NOMO-1 treated with DMSO at 0.1 percent for 48 hours (cell line): ENCODE data around the gene RHOJ.
A peak's percentile ranks its signal among the peaks of the same experiment; 100 is the strongest.
"Not testable (repeated sequence)": the region's sequence is repeated elsewhere in the genome, so short reads cannot be mapped to it uniquely, and the experiment has no call there.

Experiments used
- DNase-seq: peaks from one replicate; lab custom pipeline; 2025; ENCODE audit not compliant: unreplicated experiment; lab: John Stamatoyannopoulos, UW

Gene RHOJ

DNA sequence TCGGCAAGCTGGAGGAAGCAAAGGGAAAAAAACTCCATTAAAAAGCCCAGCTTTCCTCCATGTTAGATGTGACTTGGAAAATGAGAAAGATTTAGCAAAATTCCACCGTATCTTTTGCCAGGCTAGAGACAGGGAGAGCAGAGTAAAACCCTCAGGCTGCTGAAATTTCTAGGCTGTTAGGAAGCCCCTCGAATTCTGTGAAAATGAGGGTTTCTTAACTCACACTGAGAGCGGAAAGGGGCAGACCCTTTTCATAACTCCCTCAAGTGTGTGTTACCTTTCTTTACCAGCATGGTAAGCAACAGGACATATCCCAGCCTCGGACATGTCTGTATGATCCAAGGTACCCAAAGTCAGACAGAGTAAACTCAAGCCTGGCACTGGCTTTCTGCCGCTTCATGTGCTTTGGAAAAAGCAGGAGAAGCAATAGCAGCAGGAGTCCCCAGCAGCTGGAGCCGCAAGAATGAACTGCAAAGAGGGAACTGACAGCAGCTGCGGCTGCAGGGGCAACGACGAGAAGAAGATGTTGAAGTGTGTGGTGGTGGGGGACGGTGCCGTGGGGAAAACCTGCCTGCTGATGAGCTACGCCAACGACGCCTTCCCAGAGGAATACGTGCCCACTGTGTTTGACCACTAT is at the start of gene RHOJ:
Gene RHOJ (plus strand): TSS at position 37 of the 637 bp plus-strand sequence. CDS start 427 bp downstream, at position 464.
- no peak for DNase-seq

DNA sequence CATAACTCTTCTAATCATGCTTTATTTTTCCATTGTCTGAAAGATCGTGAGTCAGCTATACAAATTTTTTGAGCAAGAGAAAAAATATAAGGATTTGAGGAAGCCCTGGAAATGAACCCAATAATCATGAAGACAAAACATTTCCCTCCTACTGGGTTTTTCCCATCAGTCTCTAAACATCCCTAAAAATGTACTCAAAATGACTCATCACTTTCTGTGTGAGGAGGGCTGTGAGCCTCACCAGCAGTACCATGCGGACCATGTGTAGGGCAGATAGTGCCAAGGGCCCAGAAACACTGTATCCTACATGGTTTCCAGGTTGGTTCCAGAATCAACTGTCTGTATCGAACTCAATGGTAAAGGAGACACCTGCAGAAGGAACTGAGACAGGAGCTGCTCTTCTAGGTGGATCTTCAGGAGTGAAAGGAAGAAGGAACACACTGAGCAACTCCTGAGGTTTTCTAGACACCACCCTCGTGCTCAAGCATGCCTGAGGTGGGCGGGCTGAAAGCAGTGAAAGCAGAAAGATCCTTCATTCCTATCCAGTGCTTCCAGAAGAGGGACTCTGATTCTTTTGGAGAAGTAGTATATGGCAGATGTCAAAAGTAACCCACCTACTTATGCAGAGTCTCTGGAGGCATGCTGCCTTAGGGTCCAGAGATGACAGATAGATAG is 48.6 kb upstream of the RHOJ start:
- DNase-seq = no peak

DNA sequence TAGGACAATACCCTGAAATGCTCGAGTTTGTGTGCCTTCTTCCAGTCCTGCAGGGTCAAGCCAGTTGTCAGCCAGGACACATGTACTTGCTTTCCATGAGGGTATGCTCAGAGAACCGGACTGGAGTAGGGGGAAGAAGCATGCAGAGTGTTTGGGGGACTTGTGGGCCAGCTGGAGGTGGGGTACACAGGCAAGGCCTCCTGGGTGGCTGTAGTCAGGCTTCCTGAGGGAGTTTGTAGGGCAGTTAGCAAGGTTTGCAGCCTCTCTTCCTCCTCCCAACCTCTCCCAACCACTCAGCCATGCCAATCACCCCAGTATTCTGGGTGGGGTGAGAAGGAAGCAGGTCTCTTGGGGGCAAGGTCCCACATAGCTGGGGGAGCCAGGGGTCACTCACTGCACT is 47.0 kb upstream of the RHOJ start:
- DNase-seq = no peak

DNA sequence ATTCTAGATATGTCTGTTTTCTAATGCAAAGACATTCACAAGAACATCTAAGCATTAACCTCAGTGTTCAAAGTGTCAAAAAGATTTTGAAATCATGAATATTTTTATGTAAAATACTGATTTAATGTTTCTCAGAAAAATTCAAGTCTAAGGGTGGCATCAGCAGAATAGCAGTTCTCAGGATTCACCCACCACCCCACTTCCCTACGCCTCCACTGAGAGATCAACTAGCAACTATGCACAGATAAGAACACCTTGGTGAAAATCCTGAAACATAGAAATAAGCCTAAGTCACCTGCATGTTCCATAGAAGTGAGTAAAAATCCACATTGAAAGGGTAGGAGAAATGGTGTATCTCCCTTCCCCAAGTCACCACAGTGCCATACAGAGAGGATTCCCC is 40.9 kb upstream of the RHOJ start:
- DNase-seq = no peak

DNA sequence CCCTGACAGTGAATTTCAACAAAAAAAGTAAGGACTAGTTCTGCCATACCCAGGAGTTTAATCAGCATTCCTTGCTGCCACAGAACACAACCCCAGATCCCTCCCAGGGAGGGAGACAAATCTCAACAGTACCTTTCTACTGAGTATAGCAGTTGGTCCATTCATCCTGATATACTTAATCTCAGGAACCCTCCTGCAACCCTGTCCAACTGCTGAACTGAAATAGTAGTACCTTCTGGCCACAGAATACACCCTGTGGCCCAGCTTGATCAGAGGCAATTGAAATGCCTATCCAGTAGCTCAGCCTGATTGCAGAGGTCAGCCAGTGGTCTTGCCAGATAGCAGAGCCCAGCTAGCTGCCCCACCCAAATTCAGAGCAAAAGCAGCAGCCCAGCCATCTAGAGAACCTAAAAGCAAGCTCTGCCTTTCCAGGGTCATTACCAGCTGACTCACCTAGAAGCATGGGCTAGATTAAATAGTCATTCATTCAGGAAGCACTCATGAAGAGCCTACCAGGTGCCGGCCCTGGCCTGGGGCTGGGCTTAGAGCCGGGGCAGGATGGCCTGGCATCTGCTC is 40.0 kb upstream of the RHOJ start:
- DNase-seq = no peak

DNA sequence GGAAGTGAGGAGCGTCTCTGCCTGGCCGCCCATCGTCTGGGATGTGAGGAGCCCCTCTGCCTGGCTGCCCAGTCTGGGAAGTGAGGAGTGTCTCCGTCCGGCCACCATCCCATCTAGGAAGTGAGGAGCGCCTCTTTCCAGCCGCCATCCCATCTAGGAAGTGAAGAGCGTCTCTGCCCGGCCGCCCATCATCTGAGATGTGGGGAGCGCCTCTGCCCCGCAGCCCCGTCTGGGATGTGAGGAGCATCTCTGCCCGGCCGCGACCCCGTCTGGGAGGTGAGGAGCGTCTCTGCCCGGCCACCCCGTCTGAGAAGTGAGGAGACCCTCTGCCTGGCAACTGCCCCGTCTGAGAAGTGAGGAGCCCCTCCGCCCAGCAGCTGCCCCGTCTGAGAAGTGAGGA is 39.0 kb upstream of the RHOJ start:
- not testable (repeated sequence) for DNase-seq

DNA sequence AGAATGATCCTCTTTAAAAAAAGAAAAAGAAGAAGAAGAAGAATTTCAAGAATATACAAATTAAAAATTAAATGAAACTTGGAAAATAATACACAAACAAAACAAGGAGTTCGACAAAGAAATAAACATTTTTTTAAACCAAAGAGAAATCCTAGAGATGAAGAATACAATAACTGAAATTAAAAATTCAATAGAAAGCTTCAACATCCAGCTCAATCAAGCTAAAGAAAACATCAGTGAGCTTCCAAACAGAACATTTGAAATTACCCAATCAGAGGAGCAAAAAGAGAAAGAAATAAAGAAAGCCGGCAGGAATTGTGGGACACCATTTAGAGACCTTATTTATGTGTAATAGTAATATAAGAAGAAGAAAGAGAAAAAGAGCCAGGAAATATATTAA is 37.2 kb upstream of the RHOJ start:
- no peak for DNase-seq

DNA sequence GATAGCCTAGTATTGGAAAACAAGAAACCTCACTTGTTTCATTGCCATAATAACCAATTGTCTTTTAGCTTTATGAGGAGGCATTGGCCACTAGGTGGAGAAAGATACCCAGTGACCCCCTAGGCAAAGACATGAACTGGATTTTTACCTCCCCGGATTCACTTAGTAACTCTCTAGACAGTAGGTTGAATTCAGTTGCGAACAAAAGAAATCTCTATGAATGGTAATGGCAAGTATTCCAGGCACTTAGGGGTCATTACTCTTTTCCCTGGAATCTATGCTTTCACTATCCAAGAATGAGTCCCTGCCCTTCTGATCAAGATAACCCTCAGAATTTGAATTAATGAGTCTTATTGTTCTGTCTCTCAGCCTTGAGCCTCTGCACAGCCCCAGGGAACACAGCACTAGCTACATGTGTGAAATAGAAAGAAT is 29.5 kb upstream of the RHOJ start:
- DNase-seq = peak; percentile 3

DNA sequence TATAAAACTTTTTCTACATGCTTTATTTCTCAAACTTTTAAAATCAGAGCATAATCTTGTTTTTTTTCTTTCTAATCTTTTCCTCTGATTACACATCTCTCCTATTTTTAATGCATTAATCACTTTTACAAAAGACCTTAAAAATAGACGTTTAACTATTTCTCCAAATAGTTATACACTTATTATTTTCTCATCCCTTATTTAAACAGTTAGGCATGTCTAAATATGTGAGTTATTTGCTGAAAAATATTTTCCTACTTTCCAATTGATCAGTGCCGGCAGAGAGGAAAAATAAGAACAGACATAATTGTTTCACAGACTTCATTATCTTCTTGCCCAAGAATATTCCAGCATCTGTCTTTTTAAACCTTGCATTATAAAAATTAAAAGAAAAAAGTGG is 28.7 kb upstream of the RHOJ start:
- DNase-seq = no peak

DNA sequence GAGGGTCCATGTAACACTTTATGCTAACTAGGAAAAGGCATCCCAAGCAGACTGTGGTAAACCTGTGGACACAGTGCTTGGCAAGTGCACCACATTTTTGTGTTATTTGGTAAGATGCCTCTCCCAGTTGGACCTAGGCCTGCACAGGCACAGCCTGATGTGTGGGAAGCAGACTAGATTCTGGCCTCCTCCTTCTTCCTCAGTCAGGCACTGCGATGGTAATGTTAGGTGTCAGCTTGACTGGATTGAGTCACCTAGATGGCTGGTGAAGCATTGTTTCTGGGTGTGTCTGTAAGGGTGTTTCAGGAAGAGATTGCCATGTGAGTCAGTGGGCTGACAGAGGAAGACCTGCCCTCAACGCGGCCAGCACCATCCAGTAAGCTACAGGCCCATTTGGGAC is 25.3 kb upstream of the RHOJ start:
- DNase-seq = no peak

DNA sequence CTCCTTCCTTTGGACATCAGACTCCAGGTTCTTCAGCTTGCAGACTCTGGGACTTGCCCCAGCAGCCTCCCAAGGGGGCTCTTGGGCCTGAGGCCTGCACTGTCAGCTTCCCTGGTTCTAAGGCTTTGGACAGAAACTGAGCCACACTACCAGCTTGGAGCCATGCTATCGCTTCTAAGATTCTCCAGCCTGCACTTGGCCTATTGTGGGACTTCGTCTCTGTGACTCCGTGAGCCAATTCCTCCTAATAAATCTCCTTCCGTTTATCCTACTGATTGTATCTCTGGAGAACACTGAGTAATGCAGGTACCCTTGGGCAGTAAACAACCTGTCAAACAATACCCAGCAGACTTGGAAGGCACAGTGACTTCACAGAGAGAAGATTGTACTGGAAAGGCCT is 24.9 kb upstream of the RHOJ start:
- DNase-seq = no peak

DNA sequence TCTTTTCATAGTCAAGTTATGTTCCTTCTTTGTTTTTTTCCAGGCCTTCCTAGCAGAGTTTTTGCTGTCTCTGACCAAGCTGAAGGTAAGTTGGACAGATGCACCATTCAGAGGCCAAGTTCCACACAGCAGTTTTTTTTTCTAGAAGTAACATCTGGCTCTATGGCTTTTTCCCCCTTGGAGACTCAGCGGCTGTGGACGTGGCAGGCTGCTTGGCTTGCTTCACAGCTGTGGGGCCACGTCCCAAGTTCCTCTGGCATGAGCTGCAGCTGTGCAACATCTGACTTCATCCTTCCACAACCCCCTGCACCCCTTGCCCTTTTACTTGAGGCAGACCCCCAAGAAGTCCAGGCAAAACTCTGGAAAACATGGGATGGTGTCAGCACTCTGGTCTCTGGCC is 24.2 kb upstream of the RHOJ start:
- no peak for DNase-seq

DNA sequence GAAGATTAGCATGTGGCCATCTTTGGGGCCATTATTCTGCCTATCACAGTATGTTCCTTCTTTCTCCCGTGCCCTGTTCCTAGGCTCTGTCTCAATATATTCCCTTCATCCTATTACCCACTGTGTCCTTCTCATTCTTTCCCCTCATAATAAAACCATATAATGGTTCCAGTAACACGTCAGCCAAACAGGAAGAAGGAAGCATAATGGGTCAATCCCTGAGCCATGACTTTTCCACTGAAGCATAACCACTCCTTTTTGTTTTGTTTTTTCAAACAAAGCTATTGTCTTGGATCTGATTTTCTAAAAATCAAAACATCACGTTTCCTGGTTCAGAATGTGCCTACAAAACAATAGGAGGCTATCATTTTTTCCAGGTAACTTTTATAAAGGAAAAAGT is 21.3 kb upstream of the RHOJ start:
- DNase-seq = no peak

DNA sequence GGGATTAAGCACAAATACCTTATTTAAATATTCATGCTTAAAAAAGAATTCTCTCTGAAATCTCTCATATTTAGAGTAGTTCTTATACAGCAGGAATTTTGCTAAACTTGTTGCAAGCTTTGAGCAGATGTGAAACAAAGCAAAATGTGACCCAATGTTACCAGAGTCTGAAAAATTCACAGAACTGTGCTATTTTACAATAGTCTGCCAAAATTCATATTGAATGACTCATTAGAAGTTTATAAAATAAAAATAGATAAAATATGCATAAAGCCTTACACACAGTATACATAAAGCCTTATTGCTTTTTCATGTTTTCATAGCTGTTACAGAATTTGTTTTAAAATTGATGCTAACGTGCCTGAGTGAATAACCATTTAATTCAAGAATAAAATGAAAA is 17.8 kb upstream of the RHOJ start:
- DNase-seq = no peak

DNA sequence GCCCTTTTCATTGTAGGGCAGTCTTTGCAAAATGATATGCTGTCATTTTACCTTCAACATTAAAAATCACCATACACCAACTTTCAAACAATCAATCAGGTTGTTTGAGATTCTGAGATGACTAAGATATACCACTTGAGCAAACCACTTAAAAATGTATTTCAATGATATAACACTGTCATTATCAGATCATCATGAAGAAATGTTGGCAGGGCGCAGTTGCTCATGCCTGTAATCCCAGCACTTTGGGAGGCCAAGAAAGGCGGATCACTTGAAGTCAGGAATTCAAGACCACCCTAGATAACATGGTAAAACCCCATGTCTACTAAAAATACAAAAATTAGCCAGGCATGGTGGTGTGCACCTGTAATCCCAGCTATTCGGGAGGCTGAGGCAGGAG is 13.0 kb upstream of the RHOJ start:
- DNase-seq = no peak

DNA sequence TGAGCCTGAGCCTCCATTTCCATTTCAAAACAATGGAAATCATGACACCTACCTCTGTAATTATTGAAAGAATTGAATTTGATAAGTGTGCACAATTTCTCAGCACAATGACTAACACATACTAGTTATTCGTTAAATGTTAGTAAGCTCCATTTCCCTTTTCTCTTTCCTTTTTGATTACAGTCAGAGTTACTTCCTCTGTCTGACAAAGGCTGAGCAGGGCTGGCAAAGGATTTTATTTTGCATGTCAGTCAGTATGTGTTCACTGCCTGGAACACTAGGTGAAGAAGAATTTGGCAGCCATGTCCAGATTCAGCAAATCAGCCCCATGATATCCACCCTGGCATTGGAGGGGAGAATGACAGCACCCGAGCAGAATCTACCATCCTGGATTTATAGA is 12.2 kb upstream of the RHOJ start:
- DNase-seq = peak; percentile 41

DNA sequence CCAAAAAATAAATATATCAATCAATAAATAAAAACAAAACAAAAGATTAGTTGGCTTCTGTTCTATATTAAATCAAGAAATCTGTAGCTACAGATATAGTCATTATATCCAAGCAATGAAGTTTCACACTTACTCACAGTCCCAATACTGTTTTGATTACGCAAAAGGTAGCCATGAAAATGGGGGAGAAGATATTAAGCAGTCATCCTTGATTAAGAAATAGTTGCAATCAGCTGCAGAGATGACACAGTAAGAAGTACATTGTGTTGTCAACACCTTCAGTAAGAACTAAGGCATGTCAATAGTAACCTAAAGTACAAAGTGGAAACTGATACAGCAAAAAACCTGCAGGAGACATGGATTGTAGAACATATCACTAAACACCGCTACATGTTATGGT is 11.0 kb upstream of the RHOJ start:
- peak; percentile 1 for DNase-seq

DNA sequence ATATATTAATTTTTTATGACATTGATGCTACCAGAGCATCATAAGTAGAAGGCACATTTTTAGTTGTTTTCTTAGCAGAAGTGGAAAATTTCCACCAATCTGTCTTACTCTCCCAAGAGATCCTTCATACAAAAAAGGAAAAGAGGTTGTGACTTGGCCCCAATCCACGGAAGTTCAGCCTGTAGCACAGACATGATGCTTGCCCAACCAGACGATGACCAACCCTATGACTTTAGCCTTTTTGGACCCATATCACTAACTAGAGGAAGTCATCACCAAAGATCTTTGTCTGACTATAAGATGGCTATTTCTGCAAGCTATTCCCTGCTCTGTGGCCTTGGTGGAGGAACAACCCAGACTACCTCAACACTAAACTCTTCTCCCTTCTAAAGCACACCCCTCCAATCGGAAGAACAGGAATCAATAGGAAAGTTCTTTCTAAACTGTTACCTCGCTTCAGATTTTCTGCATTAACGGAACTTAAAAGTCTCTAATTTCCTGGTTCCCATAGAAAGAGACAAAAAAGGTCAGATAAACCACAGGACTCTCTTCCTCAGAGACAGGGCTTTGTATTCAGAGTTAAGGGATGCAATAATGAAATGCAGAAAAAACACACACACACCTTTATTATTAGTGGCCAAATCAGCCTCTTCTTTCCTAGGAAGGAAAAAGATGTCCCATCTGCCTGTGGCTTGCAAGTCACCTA is 4.1 kb upstream of the RHOJ start:
- no peak for DNase-seq

DNA sequence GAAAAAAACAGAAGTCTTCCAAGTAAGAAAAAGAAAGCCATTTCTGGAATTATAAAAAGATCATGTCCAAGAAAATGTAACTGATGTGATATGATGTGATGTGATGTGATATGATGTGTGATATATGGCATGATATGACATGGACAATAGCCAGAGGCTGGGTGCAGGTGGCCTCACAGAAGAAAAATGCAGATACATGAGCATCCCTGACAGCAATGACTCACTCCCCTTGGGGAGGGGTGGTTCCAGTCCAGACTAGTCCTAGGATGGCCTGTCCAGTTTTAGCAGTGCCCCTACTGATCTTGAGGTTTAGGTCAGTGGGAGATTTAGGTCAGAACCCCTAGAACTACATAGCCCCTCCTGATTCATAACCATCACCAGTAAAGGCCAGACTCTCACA is 3.5 kb upstream of the RHOJ start:
- no peak for DNase-seq

DNA sequence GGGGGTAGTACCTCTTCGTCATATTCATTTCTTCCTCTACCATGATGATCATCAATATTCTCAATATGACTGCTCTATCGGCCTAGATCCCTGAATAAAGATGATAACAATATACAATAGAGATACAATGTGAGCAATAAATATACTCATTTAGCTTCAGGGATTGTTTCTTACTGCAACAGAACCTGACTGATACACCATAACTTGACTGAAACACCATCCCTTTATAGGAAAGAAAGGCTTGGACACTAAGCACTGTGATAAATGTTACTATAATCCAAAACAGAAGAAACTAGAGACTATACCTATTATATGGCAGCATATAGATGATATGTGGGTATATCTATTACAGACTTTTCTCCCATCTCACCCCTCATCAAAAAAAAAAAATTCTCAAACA is 1.2 kb upstream of the RHOJ start:
- no peak for DNase-seq

DNA sequence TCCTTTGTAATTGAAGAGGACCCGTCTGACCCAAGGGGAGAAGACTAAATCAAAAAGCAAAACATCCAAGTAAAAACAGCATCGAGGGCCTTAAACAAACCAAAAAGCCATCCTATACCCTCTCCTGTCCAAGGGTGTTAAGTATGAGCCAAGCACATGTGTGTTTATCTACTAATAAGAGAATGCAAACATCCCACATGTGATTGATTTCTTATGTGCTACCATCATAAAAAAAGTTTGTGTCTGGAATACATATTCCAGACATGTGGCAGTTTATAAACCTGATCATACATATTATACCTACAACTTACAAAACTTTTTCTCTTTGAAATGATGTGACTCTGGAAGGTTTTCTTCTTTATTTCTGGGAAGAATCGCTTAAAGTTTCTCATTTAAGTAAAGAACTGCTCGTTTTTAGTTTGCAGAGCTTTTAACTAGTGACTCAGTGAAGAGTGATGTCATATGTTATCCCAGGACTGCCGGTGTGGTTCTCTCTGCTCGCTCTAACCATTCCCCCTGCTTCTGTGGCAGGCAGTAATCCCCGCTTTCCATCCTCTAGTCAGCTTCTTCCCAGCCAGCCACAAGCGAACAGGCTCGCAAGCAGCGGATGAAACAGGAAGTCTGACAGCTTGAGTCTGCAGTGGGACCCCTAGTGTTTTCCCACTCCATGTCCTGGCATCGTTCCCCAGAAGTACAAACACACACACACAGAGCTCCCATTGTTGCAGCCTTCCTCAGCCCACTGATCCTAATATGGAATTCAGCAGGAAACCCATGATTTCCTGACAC is 431 bp upstream of the RHOJ start:
- DNase-seq = peak; percentile 0
